Brain microvascular endothelial cell (primary cell): ENCODE results near the gene RTN4RL2.

Experiments used
- DNase-seq: peaks from one replicate; pipeline ENCODE4 v3.0.0-alpha.2; 2020
- H3K27ac ChIP-seq: fragments of 250-450 bp; sonication (Bioruptor Pico); 2 replicates; pipeline ENCODE4 v1.5.1; 2020; ENCODE audit warnings: mild to moderate bottlenecking, moderate library complexity
- H3K27me3 ChIP-seq: fragments of 250-450 bp; sonication (Bioruptor Pico); replicated peaks from 2 replicates; pipeline ENCODE4 v1.5.1; 2020; ENCODE audit warnings: mild to moderate bottlenecking
- H3K36me3 ChIP-seq: fragments of 250-450 bp; sonication (Bioruptor Pico); replicated peaks from 2 replicates; pipeline ENCODE4 v1.5.1; 2020; ENCODE audit warnings: mild to moderate bottlenecking
- H3K4me3 ChIP-seq: 2 replicates; pipeline ENCODE4 v1.5.1; 2011; ENCODE audit warnings: low read depth, mild to moderate bottlenecking, control low read depth, low read length, moderate library complexity
- in situ Hi-C: cut with HindIII; loops from 2 replicates; pipeline ENCODE4 v1.10.0; 2017; ENCODE audit warnings: low sequenced_read_pairs, low pct_ligation_motif_present
- TF ChIP-seq, protein P1 (sequence below): IDR thresholded peaks from 2 replicates; pipeline ENCODE4 v1.5.1; 2011; ENCODE audit warnings: low read depth, mild to moderate bottlenecking, moderate library complexity, low read length, control low read depth, inconsistent platforms; ENCODE audit errors: missing control alignments

The RTN4RL2 gene

DNA sequence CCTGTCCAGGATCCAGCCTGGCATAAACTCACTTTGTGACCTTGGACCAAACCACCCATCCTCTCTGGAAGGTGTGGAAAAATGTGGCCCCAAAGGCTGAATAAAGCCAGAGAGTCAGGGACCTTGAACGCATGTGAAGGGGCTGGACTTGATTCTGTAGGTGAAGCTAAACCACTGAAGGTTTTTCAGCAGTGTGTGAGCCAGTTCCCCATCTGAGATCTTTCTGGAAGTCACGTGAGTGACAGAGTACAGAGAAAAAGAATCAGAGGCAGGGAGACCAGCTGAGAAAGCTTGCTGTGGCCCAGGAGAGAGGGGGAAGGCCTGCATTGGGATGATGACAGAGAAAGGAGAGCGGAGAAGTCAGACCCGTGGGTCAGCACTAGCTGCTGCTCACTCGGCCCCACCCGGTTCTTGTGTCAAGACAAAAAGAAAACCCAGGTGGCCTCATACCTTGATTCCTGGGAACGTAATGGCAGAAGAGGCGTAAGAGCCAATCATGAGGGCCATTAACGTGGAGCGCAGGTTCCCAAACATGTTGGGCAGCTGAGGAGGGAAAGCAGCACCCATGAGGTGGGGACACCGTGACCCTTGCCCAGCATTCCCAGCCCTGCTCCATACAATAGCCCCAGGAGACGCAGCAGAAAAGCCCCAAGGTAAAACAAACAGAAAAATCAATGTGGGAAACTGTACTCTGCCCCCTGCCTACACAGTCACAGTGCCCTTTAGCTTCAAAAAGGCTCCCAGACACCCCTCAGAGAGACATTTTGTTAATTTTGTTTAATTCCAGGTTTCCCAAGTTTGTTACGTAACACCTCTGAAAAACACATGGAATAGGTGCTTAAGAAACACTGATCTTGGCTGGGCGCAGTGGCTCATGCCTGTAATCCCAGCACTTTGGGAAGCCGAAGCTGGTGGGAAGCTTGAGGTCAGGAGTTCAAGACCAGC, 37.2 kb downstream of the RTN4RL2 start:
- in situ Hi-C loops: no loop called here
- Histone ChIP-seq H3K27ac (no peak overlapping the region), H3K27me3 (no peaks in the 10 kb centered on the region), H3K36me3 (no peaks in the 10 kb centered on the region), H3K4me3 (no peak overlapping the region)
- DNase-seq: no peak
- TF ChIP-seq, protein P1, sequence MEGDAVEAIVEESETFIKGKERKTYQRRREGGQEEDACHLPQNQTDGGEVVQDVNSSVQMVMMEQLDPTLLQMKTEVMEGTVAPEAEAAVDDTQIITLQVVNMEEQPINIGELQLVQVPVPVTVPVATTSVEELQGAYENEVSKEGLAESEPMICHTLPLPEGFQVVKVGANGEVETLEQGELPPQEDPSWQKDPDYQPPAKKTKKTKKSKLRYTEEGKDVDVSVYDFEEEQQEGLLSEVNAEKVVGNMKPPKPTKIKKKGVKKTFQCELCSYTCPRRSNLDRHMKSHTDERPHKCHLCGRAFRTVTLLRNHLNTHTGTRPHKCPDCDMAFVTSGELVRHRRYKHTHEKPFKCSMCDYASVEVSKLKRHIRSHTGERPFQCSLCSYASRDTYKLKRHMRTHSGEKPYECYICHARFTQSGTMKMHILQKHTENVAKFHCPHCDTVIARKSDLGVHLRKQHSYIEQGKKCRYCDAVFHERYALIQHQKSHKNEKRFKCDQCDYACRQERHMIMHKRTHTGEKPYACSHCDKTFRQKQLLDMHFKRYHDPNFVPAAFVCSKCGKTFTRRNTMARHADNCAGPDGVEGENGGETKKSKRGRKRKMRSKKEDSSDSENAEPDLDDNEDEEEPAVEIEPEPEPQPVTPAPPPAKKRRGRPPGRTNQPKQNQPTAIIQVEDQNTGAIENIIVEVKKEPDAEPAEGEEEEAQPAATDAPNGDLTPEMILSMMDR: no peak

DNA sequence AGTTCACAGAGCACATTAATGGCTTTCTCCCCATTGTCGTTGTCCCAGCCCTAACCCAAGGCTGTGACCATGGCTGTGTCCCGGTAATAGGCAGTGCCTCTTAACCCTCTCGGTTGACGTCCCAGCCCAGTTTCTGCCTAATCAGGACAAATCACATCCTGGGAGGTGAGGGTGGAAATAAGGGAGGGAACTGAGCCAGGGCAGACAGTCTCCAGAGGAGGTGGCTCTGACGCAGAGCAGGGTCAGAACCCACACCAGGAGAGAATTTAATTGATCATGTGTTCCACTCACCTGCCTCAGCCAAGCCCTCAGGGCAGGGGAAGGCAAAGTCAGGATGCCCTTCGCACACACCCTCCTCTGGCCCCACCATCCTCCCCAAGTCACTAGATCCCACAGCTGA, 38.2 kb downstream of the RTN4RL2 start:
- in situ Hi-C loops: no loop called here
- TF ChIP-seq, protein P1: no peak
- no peaks in the 10 kb centered on the region for H3K27me3 ChIP-seq
- no peak overlapping the region for H3K4me3 ChIP-seq
- no peak for DNase-seq
- H3K36me3 ChIP-seq: no peaks in the 10 kb centered on the region
- no peak overlapping the region for H3K27ac ChIP-seq

DNA sequence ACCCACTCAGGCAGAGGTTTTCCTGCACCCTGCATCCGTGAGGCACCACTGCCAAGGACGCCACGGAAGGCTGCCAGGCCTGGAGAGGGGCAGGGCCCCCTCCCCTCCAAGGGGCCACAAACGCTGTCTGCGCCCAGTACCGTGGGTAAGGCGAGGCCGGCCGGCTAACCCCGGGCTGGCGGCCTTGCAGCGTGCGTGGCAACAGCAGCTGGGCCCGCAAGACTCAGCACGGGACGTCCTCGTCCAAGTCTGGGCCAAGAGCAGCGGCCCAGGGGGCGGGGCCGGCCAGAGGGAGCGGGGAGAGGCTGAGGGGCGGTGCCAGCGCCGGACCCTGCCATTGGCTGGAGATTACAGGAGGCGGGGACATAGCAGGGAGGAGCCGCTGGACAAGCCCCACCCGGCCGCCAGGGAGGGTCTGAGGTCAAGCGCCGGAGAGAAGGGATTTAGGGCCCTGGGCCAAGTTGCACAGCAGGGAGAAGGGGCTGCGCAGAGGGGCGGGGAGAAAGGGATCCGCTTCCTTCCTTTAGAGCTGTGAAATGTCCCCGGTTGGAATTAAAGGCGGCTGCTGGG, 39.2 kb downstream of the RTN4RL2 start:
- H3K4me3 ChIP-seq: peak overlapping the region; percentile 47
- peak overlapping the region; percentile 49 for H3K27ac ChIP-seq
- TF ChIP-seq, protein P1: peak; percentile 11
- in situ Hi-C loops: no loop called here
- peak; percentile 84 for DNase-seq
- no peaks in the 10 kb centered on the region for H3K36me3 ChIP-seq
- H3K27me3 ChIP-seq: no peaks in the 10 kb centered on the region

DNA sequence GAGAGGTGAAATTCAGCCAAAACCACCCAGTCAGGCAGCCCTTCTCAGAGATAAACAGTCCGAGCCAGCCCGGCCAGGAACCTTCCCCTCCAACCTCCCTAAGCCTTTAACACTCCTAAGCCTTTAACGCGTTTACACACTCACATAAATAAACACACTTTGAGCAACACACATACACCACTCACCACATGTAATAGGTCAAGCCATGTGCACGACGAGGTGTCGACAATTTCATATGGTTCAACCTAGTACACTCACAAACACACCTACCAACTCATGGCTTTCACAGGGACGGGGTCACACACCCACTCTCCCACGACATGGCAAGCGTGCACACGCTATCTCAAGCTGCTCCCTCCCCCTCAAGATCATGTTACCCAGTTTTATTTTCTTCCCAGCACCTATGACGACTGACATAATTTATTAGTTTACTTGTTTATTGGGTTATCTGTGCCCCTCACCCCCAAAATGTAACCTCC, 39.7 kb downstream of the RTN4RL2 start:
- no peaks in the 10 kb centered on the region for H3K27me3 ChIP-seq
- in situ Hi-C loops: no loop called here
- TF ChIP-seq, protein P1: no peak
- H3K27ac ChIP-seq: no peak overlapping the region
- DNase-seq: no peak
- H3K36me3 ChIP-seq: no peaks in the 10 kb centered on the region
- peak overlapping the region; percentile 41 for H3K4me3 ChIP-seq

DNA sequence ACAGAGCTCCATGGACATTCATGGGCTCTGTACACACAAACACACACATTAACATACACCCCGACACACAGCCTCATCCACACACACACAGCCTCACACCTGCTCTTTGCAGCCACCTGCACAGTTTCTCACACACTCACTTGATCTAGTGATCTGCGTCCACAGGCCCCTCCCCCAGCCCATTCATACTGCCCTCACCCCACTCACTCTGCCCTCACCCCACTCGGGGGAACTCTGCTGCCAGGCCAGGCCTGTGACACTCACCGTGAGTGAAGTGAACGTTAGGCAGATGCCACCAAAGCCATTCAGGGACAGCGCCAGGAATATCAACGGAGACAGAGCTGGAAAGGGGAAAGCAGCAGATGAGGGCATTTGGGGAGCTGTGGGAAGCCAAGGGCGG, 40.2 kb downstream of the RTN4RL2 start:
- H3K27me3 ChIP-seq: no peaks in the 10 kb centered on the region
- TF ChIP-seq, protein P1: no peak
- no peak overlapping the region for H3K4me3 ChIP-seq
- DNase-seq: no peak
- H3K36me3 ChIP-seq: no peaks in the 10 kb centered on the region
- in situ Hi-C loops: no loop called here
- no peak overlapping the region for H3K27ac ChIP-seq
